OCI-LY7 (cell line): ENCODE results near the gene SEMA4D.

ENCODE experiments used
- EZH2phosphoT487 ChIP-seq: fragments of 200-600 bp; sonication (generic); IDR thresholded peaks from 2 replicates; pipeline ENCODE4 v1.6.1; 2018; ENCODE audit warnings: low read depth, borderline replicate concordance, mild to moderate bottlenecking, mixed run types, antibody characterized with exemption, low read length, moderate library complexity, mixed read lengths
- TF ChIP-seq, protein P1 (sequence below): fragments of 200-600 bp; sonication (generic); conservative IDR thresholded peaks from 2 replicates; pipeline ENCODE4 v1.5.1; 2014; ENCODE audit warnings: mild to moderate bottlenecking, antibody characterized with exemption, low read length, moderate library complexity, mixed read lengths

DNA sequence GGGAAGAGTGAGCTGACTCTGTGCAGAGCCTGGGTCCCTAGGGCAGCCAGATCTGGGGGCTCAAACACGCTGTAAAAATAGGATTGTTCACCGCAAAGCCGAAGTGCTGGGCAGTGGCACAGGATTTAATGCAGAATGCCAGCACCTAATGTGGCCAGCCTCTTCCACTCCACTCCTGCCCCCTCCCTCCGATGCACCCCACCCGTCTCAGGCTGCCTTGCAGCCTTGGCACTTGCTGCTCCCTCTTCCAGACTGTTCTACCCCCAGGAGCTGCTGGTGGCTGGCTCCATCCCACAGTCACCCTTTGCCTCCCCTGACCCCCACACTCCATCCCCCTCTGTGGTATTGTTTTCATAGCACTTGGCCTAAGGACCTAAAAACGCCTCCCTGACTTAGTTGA is 86.2 kb downstream of the SEMA4D start:
- TF ChIP-seq, protein P1, sequence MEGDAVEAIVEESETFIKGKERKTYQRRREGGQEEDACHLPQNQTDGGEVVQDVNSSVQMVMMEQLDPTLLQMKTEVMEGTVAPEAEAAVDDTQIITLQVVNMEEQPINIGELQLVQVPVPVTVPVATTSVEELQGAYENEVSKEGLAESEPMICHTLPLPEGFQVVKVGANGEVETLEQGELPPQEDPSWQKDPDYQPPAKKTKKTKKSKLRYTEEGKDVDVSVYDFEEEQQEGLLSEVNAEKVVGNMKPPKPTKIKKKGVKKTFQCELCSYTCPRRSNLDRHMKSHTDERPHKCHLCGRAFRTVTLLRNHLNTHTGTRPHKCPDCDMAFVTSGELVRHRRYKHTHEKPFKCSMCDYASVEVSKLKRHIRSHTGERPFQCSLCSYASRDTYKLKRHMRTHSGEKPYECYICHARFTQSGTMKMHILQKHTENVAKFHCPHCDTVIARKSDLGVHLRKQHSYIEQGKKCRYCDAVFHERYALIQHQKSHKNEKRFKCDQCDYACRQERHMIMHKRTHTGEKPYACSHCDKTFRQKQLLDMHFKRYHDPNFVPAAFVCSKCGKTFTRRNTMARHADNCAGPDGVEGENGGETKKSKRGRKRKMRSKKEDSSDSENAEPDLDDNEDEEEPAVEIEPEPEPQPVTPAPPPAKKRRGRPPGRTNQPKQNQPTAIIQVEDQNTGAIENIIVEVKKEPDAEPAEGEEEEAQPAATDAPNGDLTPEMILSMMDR, result no peak
- TF ChIP-seq EZH2phosphoT487, result no peak
